Dendritic cell treated with granulocyte-macrophage colony-stimulating factor and Interleukin-4, amounts not matched to agents 40 ng/mL and 50 ng/mL, for 4 days (primary cell): ENCODE data around the gene LIF.

Experiments
- H3K27ac Mint-ChIP-seq: one replicate; pipeline ENCODE4 v1.8.0; 2022; ENCODE audit warnings: mild to moderate bottlenecking, mixed read lengths
- H3K27me3 Mint-ChIP-seq: one replicate; pipeline ENCODE4 v1.8.0; 2022; ENCODE audit warnings: mild to moderate bottlenecking, mixed read lengths
- H3K36me3 Mint-ChIP-seq: one replicate; pipeline ENCODE4 v1.8.0; 2022; ENCODE audit warnings: low read depth, mixed read lengths
- H3K4me1 Mint-ChIP-seq: one replicate; pipeline ENCODE4 v1.8.0; 2022; ENCODE audit warnings: low read depth, mixed read lengths
- H3K4me3 Mint-ChIP-seq: one replicate; pipeline ENCODE4 v1.8.0; 2022; ENCODE audit warnings: mild to moderate bottlenecking, moderate library complexity, mixed read lengths
- H3K9me3 Mint-ChIP-seq: one replicate; pipeline ENCODE4 v1.8.0; 2022; ENCODE audit warnings: mixed read lengths
- intact Hi-C: fragments of 100-400 bp; cut with micrococcal nuclease; formaldehyde crosslinking; loops from one replicate; pipeline ENCODE4 v1.15.0; 2022

The LIF gene

DNA sequence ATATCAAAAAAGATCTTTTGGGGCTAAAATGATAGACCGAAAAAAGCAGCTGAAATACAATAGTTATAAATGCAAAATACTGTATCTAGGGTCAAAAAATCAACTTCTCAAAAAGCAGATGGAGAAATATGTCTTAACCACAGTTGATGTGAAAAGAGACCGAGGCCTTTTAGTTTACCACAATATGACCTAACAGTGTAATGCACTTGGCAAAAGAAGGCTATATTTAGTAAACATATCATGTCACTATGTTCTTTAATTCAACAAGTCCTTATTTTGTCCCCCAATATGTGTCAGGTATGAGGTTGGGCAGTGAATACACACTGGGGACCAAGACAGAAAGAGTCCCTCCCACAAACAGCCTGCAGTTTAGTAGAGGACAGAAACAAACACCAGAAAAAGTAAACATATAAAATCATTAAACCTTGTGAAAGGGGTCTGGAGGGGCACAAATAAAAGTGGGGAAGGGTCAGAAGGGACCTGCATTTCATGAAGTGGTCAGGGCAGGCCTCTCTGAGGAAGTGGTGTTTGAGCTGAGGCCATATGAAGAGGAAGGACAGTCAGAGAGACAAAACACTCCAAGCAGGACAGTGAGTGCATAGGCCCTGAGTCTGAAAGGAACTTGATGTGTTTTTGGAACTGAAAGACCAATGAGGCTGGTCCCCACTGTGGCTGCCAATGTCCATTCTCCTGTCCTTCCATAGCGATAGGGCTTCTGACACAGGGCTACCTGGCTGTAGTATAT, 53.4 kb downstream of the LIF start:
- Mint-ChIP-seq H3K4me1 (peaks cover 60% of the 10 kb centered on the region), H3K4me3 (no peak overlapping the region), H3K36me3 (no peaks in the 10 kb centered on the region), H3K9me3 (no peaks in the 10 kb centered on the region), H3K27me3 (no peaks in the 10 kb centered on the region), H3K27ac (peak overlapping the region; percentile 9)
- intact Hi-C loops = no loop called here

- H3K4me1 Mint-ChIP-seq = peaks cover 60% of the 10 kb centered on the region
- H3K27ac Mint-ChIP-seq = no peak overlapping the region
- intact Hi-C loops = no loop called here
- no peaks in the 10 kb centered on the region for H3K9me3 Mint-ChIP-seq
- no peak overlapping the region for H3K4me3 Mint-ChIP-seq
- no peaks in the 10 kb centered on the region for H3K36me3 Mint-ChIP-seq
- H3K27me3 Mint-ChIP-seq = no peaks in the 10 kb centered on the region
Measured at GRCh38 chr22:30192427-30192826, 54.1 kb downstream of the LIF start.

- Mint-ChIP-seq H3K27ac (no peak overlapping the region), H3K27me3 (no peaks in the 10 kb centered on the region), H3K4me3 (no peak overlapping the region), H3K36me3 (no peaks in the 10 kb centered on the region), H3K9me3 (no peaks in the 10 kb centered on the region), H3K4me1 (peaks cover 50% of the 10 kb centered on the region)
- intact Hi-C loops = no loop called here
Measured at GRCh38 chr22:30191040-30191701, 55.4 kb downstream of the LIF start.

- Mint-ChIP-seq H3K4me1 (peaks cover 44% of the 10 kb centered on the region), H3K9me3 (no peaks in the 10 kb centered on the region)
- intact Hi-C loops = no loop called here
Measured at GRCh38 chr22:30190574-30190973, 56.0 kb downstream of the LIF start.

More at GRCh38 chr22:30190574-30190973, 56.0 kb downstream of the LIF start:
- Mint-ChIP-seq H3K36me3 (no peaks in the 10 kb centered on the region), H3K27ac (no peak overlapping the region), H3K4me3 (no peak overlapping the region), H3K27me3 (no peaks in the 10 kb centered on the region)
